NB4 (cell line): ENCODE data around the gene PPFIA1.

ENCODE experiments used
- MYC ChIP-seq: IDR thresholded peaks from 2 replicates; pipeline ENCODE4 v1.6.1; 2011; ENCODE audit warnings: low read depth, low read length
- POLR2A ChIP-seq: IDR thresholded peaks from 2 replicates; pipeline ENCODE4 v1.6.1; 2011; ENCODE audit warnings: mild to moderate bottlenecking; ENCODE audit not compliant: insufficient read length; ENCODE audit errors: extremely low read depth
- TF ChIP-seq, protein P1 (sequence below): IDR thresholded peaks from one replicate; pipeline ENCODE4 v1.5.1; 2012; ENCODE audit warnings: low read depth, low read length
- TF ChIP-seq, protein P2 (sequence below): IDR thresholded peaks from 2 replicates; pipeline ENCODE4 v1.6.1; 2011; ENCODE audit warnings: low read depth, low read length

DNA sequence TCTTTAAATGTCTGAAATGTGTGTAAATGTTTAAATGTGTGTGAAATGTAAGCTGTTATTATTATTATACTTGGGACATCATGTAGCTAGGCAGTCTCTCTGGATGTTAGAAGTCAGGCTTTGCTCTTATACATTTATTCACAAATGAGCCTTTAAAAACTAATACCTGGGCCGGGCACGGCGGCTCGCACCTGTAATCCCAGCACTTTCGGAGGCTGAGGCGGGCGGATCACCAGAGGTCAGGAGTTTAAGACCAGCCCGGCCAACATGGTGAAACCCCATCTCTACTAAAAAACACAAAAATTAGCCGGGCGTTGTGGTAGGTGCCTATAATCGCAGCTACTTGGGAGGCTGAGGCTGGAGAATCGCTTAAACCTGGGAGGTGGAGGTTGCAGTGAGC lies 106.1 kb downstream of the PPFIA1 start:
- TF ChIP-seq, protein P1, sequence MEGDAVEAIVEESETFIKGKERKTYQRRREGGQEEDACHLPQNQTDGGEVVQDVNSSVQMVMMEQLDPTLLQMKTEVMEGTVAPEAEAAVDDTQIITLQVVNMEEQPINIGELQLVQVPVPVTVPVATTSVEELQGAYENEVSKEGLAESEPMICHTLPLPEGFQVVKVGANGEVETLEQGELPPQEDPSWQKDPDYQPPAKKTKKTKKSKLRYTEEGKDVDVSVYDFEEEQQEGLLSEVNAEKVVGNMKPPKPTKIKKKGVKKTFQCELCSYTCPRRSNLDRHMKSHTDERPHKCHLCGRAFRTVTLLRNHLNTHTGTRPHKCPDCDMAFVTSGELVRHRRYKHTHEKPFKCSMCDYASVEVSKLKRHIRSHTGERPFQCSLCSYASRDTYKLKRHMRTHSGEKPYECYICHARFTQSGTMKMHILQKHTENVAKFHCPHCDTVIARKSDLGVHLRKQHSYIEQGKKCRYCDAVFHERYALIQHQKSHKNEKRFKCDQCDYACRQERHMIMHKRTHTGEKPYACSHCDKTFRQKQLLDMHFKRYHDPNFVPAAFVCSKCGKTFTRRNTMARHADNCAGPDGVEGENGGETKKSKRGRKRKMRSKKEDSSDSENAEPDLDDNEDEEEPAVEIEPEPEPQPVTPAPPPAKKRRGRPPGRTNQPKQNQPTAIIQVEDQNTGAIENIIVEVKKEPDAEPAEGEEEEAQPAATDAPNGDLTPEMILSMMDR = no peak
- no peak for TF ChIP-seq POLR2A
- TF ChIP-seq, protein P2, sequence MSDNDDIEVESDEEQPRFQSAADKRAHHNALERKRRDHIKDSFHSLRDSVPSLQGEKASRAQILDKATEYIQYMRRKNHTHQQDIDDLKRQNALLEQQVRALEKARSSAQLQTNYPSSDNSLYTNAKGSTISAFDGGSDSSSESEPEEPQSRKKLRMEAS = no peak
- no peak for TF ChIP-seq MYC
